Neutrophil (primary cell): Measurements from ENCODE around the gene TKT.
A peak's percentile ranks its signal among the peaks of the same experiment; 100 is the strongest.

Experiments
- H3K27ac ChIP-seq: fragments of 200-600 bp; sonication (generic); 2 replicates; pipeline ENCODE4 v1.5.1; 2016; ENCODE audit warnings: mild to moderate bottlenecking, moderate library complexity
- H3K27me3 ChIP-seq: fragments of 200-600 bp; sonication (generic); 2 replicates; pipeline ENCODE4 v1.6.0; 2016; ENCODE audit warnings: mild to moderate bottlenecking
- H3K36me3 ChIP-seq: fragments of 200-600 bp; sonication (generic); 2 replicates; pipeline ENCODE4 v1.5.1; 2017
- H3K4me1 ChIP-seq, 2 experiments: fragments of 200-600 bp in 1 of 2; sonication (generic) in 1 of 2; 1 replicate in 1 of 2; 2 replicates in 1 of 2; pipeline versions ENCODE4 v1.5.1 to v1.6.1; 2013 to 2016; ENCODE audit warnings: low read depth in 1 of 2, low read length in 1 of 2, mild to moderate bottlenecking in 1 of 2, moderate library complexity in 1 of 2; ENCODE audit not compliant: control insufficient read depth in 1 of 2, insufficient read depth in 1 of 2
- H3K4me3 ChIP-seq, 2 experiments: fragments of 200-600 bp in 1 of 2; sonication (generic) in 1 of 2; 1 replicate in 1 of 2; 2 replicates in 1 of 2; pipeline ENCODE4 v1.5.1; 2013 to 2016; ENCODE audit warnings: low read depth in 1 of 2, low read length in 1 of 2, mild to moderate bottlenecking in 1 of 2, moderate library complexity in 1 of 2
- H3K9me3 ChIP-seq: fragments of 200-600 bp; sonication (generic); 2 replicates; pipeline ENCODE4 v1.5.1; 2016
- CTCF ChIP-seq: fragments of 200-600 bp; sonication (generic); IDR thresholded peaks from 2 replicates; pipeline ENCODE4 v1.5.1; 2016; ENCODE audit warnings: antibody characterized with exemption

Gene TKT

GRCh38 chr3:53178246-53178645 is 77.6 kb downstream of the TKT start:
- Histone ChIP-seq H3K4me3 (no peak overlapping the region), H3K4me1 (peaks cover 43 to 48% of the 10 kb centered on the region in 2 experiments), H3K27ac (peak overlapping the region; percentile 60), H3K36me3 (peaks cover 86% of the 10 kb centered on the region), H3K9me3 (no peaks in the 10 kb centered on the region), H3K27me3 (no peaks in the 10 kb centered on the region)
- no peak for TF ChIP-seq CTCF

- no peak for TF ChIP-seq CTCF
- Histone ChIP-seq H3K36me3 (peaks cover 77% of the 10 kb centered on the region), H3K27ac (peak overlapping the region; percentile 99), H3K9me3 (no peaks in the 10 kb centered on the region), H3K4me1 (peaks cover 67 to 72% of the 10 kb centered on the region in 2 experiments), H3K4me3 (no peak overlapping the region), H3K27me3 (no peaks in the 10 kb centered on the region)
These were observed 79.9 kb downstream of the TKT start for GRCh38 chr3:53175613-53176540.
